Progenitor cell of endocrine pancreas (in vitro differentiated cells): Measurements from ENCODE around the gene DRG1. TPM values are rescaled to one million over a fixed set of nuclear protein-coding genes. Genes with fewer than 3 reads are reported as not detected.

Source experiments
- DNase-seq: peaks from one replicate; pipeline ENCODE4 v3.0.0; 2021; ENCODE audit warnings: low spot score; ENCODE audit not compliant: unreplicated experiment
- H3K27ac Mint-ChIP-seq: 2 replicates; pipeline ENCODE4 v1.8.0; 2021; ENCODE audit warnings: mild to moderate bottlenecking, moderate library complexity, mixed read lengths
- H3K27me3 Mint-ChIP-seq: 2 replicates; pipeline ENCODE4 v1.8.0; 2021; ENCODE audit warnings: mixed read lengths
- H3K36me3 Mint-ChIP-seq: 2 replicates; pipeline ENCODE4 v1.8.0; 2022; ENCODE audit warnings: mixed read lengths; ENCODE audit not compliant: insufficient read depth
- H3K4me1 Mint-ChIP-seq: 2 replicates; pipeline ENCODE4 v1.8.0; 2021; ENCODE audit warnings: low read depth, mixed read lengths
- H3K4me3 Mint-ChIP-seq: 2 replicates; pipeline ENCODE4 v1.8.0; 2021; ENCODE audit warnings: low read depth, mild to moderate bottlenecking, moderate library complexity, mixed read lengths
- H3K9me3 Mint-ChIP-seq: 2 replicates; pipeline ENCODE4 v1.8.0; 2021; ENCODE audit warnings: low read depth, mixed read lengths
- total RNA-seq: library from RNA; stranded (reverse); gene quantifications from 2 replicates; pipeline ENCODE4 v1.2.1, GENCODE V29; 2021
- TF ChIP-seq, protein P1 (sequence below): fragments of 200-600 bp; sonication (generic); IDR thresholded peaks from one replicate; pipeline ENCODE4 v1.5.0; 2021; ENCODE audit warnings: antibody characterized with exemption, mild to moderate bottlenecking; ENCODE audit not compliant: unreplicated experiment

DRG1 gene
- total RNA-seq, 1 donor from 2014 or later = 69.0 TPM

DNA sequence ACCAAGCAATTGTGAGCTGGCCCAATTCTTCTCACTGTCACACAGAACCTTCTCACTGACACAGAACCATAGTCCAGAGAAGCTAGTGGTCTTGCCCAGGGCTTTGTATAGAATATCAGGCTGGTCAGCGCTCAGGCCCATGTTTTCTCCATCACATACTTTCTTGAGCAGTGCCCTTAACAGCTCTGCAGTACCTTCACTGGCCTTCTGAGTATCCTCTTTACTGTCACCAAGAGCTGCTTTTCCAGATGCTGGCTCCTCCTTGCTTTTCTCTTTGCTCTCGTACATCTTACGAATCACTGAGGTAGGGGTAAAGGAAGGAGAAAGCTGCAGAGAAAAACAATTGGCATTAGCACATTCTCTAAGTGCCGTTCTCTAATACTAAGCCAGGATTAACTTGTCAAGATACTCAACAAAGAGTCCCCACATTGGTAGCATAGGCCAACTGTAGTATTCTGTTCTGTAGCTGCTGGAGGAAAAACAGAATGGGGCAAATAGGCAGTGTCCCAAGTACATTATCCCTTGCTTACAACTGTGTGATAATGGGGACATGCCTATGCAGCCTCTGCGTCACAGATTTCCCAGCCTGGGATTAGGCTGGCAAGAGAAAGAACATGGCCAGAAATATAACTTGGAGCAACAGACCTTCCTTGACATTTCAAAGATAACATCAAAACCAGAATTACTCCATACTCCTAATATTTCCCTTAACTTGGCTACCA lies 43.5 kb downstream of the DRG1 start:
- H3K9me3 Mint-ChIP-seq = no peaks in the 10 kb centered on the region
- H3K4me1 Mint-ChIP-seq = no peaks in the 10 kb centered on the region
- DNase-seq = no peak
- H3K27ac Mint-ChIP-seq = peak overlapping the region; percentile 52
- no peak overlapping the region for H3K4me3 Mint-ChIP-seq
- TF ChIP-seq, protein P1, sequence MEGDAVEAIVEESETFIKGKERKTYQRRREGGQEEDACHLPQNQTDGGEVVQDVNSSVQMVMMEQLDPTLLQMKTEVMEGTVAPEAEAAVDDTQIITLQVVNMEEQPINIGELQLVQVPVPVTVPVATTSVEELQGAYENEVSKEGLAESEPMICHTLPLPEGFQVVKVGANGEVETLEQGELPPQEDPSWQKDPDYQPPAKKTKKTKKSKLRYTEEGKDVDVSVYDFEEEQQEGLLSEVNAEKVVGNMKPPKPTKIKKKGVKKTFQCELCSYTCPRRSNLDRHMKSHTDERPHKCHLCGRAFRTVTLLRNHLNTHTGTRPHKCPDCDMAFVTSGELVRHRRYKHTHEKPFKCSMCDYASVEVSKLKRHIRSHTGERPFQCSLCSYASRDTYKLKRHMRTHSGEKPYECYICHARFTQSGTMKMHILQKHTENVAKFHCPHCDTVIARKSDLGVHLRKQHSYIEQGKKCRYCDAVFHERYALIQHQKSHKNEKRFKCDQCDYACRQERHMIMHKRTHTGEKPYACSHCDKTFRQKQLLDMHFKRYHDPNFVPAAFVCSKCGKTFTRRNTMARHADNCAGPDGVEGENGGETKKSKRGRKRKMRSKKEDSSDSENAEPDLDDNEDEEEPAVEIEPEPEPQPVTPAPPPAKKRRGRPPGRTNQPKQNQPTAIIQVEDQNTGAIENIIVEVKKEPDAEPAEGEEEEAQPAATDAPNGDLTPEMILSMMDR = no peak
- peaks cover 19% of the 10 kb centered on the region for H3K36me3 Mint-ChIP-seq
- no peaks in the 10 kb centered on the region for H3K27me3 Mint-ChIP-seq

DNA sequence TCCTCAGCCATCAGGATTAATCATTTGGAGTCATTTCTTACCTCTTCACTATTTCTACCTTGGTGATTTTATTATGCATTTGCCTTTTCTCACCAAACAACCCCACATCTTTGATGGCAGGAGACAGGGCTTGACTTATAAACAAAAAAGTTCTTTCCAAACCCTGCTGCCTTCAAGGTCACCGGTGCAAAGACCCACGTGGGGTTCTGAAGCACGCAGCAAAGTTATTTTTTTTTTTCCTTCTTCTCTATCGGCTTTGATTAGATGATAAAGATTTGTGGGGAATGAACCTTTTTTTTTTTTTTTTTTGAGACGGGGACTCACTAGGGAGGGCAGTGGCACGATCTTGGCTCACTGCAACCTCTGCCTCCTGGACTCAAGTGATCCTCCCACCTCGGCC lies 44.1 kb downstream of the DRG1 start:
- Mint-ChIP-seq H3K4me3 (no peak overlapping the region), H3K27me3 (no peaks in the 10 kb centered on the region), H3K4me1 (no peaks in the 10 kb centered on the region), H3K9me3 (no peaks in the 10 kb centered on the region), H3K36me3 (peaks cover 19% of the 10 kb centered on the region), H3K27ac (no peak overlapping the region)
- DNase-seq = no peak
- TF ChIP-seq, protein P1 = no peak

DNA sequence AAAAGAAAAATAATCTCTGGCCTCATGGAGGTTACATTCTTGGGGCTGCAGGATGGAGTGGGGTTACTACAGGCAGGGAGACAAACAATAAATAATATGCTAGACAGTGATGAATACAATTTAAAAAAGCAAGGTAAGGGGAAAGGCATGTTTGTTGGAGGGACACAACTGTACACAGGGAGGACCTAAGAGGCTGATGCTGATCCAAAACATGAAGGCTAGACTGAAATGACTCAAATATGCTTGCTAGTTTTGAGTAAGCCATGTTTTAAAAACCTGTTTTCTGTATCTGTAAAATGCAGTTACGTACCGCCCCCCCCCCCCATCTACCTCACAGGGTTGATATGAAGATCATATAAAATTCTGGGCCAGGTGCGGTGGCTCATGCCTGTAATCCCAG lies 46.2 kb downstream of the DRG1 start:
- Mint-ChIP-seq H3K4me1 (no peaks in the 10 kb centered on the region), H3K27ac (no peak overlapping the region), H3K27me3 (no peaks in the 10 kb centered on the region), H3K4me3 (no peak overlapping the region), H3K9me3 (no peaks in the 10 kb centered on the region), H3K36me3 (peaks cover 15% of the 10 kb centered on the region)
- DNase-seq = no peak
- TF ChIP-seq, protein P1 = no peak

DNA sequence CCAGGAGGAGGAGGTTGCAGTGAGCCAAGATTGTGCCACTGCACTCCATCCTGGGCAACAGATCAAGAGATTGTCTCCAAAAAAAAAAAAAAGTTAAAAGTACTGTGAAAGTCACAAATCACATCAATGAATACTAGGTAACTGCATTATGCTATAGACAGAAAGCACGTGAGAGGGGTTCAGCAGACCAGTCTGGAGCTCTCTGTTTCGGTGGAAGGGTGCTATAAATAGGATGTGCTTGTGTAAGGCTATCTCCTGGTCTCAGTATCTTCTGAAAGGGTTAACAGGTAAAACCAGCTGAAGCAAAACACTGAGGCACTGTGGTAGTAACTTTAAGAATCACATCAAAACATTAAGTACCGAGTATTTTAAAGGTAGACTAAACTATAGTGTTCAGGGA lies 46.8 kb downstream of the DRG1 start:
- H3K4me3 Mint-ChIP-seq = no peak overlapping the region
- no peaks in the 10 kb centered on the region for H3K9me3 Mint-ChIP-seq
- no peaks in the 10 kb centered on the region for H3K4me1 Mint-ChIP-seq
- TF ChIP-seq, protein P1 = no peak
- no peak for DNase-seq
- H3K36me3 Mint-ChIP-seq = peaks cover 15% of the 10 kb centered on the region
- H3K27me3 Mint-ChIP-seq = no peaks in the 10 kb centered on the region
- H3K27ac Mint-ChIP-seq = peak overlapping the region; percentile 24

DNA sequence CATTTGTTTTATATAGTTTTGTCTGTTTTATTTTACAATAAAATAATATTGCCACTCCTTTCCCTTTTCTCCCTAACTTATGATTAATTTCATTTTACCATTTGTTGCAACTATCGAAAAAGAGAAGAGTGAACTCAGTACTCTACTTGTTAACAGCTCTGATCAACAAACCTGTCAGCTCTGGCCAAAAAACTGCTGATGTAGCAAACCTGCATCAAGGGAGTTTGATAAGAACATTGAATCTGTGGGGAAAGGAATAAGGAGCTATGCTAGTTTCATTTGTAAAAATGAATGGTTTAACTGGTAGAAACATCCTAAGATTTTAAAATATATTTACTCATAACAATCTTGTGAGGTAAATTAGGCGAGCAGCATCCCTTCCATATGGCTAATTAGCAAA lies 47.4 kb downstream of the DRG1 start:
- H3K27me3 Mint-ChIP-seq = no peaks in the 10 kb centered on the region
- TF ChIP-seq, protein P1 = no peak
- DNase-seq = no peak
- H3K36me3 Mint-ChIP-seq = peaks cover 14% of the 10 kb centered on the region
- no peak overlapping the region for H3K4me3 Mint-ChIP-seq
- no peaks in the 10 kb centered on the region for H3K9me3 Mint-ChIP-seq
- no peak overlapping the region for H3K27ac Mint-ChIP-seq
- no peaks in the 10 kb centered on the region for H3K4me1 Mint-ChIP-seq
